WERI-Rb-1 (cell line): ENCODE measurements around the gene PLXDC2.

ENCODE experiments used
- DNase-seq: peaks from one replicate; pipeline ENCODE4 v3.0.0-alpha.2; 2020
- H3K27ac ChIP-seq: fragments of 250-450 bp; sonication (Bioruptor Pico); 2 replicates; pipeline ENCODE4 v1.5.1; 2020; ENCODE audit warnings: mild to moderate bottlenecking, moderate library complexity
- H3K27me3 ChIP-seq: fragments of 250-450 bp; sonication (Bioruptor Pico); 2 replicates; pipeline ENCODE4 v1.5.1; 2021; ENCODE audit warnings: mild to moderate bottlenecking, low read depth, moderate library complexity; ENCODE audit not compliant: insufficient read depth, severe bottlenecking
- H3K36me3 ChIP-seq: fragments of 250-450 bp; sonication (Bioruptor Pico); 2 replicates; pipeline ENCODE4 v1.5.1; 2020; ENCODE audit warnings: mild to moderate bottlenecking, moderate library complexity
- H3K4me3 ChIP-seq: 2 replicates; pipeline ENCODE4 v1.5.1; 2011; ENCODE audit warnings: low read depth, mild to moderate bottlenecking, control low read depth, low read length
- H3K9me3 ChIP-seq: fragments of 250-450 bp; sonication (Bioruptor Pico); 2 replicates; pipeline ENCODE4 v1.5.1; 2021; ENCODE audit warnings: mild to moderate bottlenecking, moderate library complexity; ENCODE audit not compliant: severe bottlenecking
- CTCF ChIP-seq: IDR thresholded peaks from 2 replicates; pipeline ENCODE4 v1.5.1; 2011; ENCODE audit warnings: low read depth, mild to moderate bottlenecking, control low read depth, inconsistent platforms, low read length

The PLXDC2 gene

DNA sequence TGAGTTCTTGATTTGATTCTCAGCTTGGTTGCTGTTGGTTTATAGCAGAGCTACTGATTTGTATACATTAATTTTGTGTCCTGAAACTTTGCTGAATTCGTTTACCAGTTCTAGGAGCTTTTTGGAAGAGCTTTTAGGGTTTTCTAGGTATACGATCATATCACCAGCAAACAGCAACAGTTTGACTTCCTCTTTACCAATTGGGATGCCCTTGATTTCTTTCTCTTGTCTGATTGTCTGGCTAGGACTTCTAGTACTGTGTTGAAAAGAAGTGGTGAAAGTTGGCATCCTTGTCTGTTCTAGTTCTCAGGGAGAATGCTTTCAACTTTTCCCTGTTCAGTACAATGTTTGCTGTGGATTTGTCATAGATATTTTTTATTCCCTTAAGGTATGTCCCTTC, 86.2 kb downstream of the PLXDC2 start:
- no peak overlapping the region for H3K4me3 ChIP-seq
- H3K9me3 ChIP-seq, result no peaks in the 10 kb centered on the region
- no peak overlapping the region for H3K27ac ChIP-seq
- TF ChIP-seq CTCF, result no peak
- no peak for DNase-seq
- H3K36me3 ChIP-seq, result no peaks in the 10 kb centered on the region
- no peaks in the 10 kb centered on the region for H3K27me3 ChIP-seq

- no peak overlapping the region for H3K27ac ChIP-seq
- H3K27me3 ChIP-seq, result no peaks in the 10 kb centered on the region
- no peaks in the 10 kb centered on the region for H3K36me3 ChIP-seq
- TF ChIP-seq CTCF, result no peak
- no peak overlapping the region for H3K4me3 ChIP-seq
- no peak for DNase-seq
- H3K9me3 ChIP-seq, result no peaks in the 10 kb centered on the region
These were observed 88.0 kb downstream of the PLXDC2 start for GRCh38 chr10:19904202-19904661.

- H3K36me3 ChIP-seq, result no peaks in the 10 kb centered on the region
- H3K27me3 ChIP-seq, result no peaks in the 10 kb centered on the region
- no peak overlapping the region for H3K4me3 ChIP-seq
- no peaks in the 10 kb centered on the region for H3K9me3 ChIP-seq
- DNase-seq, result no peak
- no peak overlapping the region for H3K27ac ChIP-seq
- no peak for TF ChIP-seq CTCF
These were observed 90.0 kb downstream of the PLXDC2 start for GRCh38 chr10:19906108-19906791.

DNA sequence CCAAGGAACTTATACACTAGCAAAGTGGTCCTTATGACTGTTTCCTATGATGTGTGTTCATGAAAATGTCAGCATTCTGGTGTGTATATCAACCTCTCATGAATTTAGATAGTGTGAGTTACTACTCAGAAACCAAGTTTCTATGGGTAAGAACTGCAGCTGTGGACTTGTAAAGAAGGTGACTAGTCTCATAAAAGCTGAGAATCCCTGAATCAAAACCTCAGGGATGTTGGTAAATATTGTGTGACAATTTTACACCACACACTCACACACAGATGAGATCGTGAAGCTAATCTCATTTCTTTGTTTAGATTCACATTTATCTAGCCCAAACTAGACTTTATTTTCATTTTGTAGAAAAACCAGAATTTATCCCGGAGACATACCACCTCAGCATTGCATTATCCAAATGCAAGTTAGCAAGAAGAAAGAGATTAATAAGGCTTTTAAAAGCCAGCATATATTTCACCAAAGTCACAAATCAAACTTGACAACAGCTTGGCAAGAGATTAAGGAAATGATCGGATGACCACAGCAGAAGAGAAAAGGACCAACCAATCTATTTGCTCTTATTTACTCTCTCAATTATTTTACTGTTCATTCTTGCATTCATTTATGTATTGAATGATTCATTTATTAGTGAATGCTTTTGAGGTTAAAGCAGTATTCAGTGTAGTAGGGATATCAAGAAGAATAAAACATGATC, 92.9 kb downstream of the PLXDC2 start:
- no peak for DNase-seq
- TF ChIP-seq CTCF, result no peak
- H3K27me3 ChIP-seq, result no peaks in the 10 kb centered on the region
- no peak overlapping the region for H3K27ac ChIP-seq
- no peaks in the 10 kb centered on the region for H3K36me3 ChIP-seq
- H3K9me3 ChIP-seq, result no peaks in the 10 kb centered on the region
- no peak overlapping the region for H3K4me3 ChIP-seq

DNA sequence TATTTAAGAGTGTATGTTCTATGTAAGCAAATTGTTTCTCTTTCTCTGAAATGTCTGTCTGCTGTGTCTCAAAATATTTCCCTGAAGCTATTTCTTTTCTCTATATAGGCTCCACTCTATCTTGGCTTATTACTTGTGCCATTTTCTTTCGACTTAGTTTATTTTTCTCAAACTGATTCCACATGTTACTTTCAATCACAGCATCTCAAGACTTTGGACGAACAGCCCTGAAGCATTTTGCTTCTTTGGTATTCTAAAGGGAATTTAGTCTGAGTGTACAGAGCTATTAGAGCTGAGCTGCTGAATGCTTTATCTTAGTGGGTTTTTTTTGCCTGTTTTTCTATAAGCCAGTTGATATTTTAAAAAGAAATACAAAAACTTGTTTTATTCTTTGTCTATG, 95.7 kb downstream of the PLXDC2 start:
- no peak for DNase-seq
- H3K4me3 ChIP-seq, result no peak overlapping the region
- no peaks in the 10 kb centered on the region for H3K27me3 ChIP-seq
- no peak for TF ChIP-seq CTCF
- H3K36me3 ChIP-seq, result no peaks in the 10 kb centered on the region
- no peaks in the 10 kb centered on the region for H3K9me3 ChIP-seq
- no peak overlapping the region for H3K27ac ChIP-seq
